ENCODE results near the gene MAML3. TPM values are rescaled to one million over a fixed set of nuclear protein-coding genes. Genes with fewer than 3 reads are reported as not detected.

MAML3 gene
- total RNA-seq, 2 donors from 2014 or later, result 2.6 to 5.8 TPM

DNA sequence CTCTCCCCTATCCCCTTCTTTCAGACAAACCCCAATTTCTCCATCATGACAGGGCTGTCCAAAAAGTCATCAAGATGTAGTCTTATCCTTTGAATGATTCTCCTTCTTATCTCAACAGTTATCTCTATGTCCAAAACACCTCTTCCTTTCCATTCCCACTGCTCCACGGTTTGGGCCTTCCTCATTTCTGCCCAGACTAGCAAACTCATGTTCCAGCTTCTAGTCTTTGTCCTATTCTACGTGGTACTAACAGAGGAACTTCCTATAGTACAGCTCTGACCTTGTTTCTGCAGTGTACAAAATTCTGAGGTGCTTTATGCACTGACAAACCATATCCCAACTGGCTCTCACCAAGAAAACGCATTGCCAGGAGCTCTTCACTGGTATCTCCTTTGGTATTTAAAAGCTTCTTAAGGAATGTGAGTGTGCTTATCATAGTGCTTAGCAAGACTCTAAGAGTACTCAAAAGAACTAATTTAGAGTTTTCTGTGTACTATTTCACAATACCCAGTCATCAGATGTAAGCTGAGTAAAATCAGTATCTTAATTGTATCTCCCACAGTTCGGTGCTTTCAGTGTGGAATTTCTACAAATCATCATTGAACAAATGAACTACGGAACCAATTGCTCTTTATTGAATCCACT is 65.5 kb downstream of the MAML3 start:
- H3K4me3 ChIP-seq, result no peak overlapping the region
- H3K4me1 ChIP-seq, result peaks cover 0 to 14% of the 10 kb centered on the region in 2 donors
- no peaks in the 10 kb centered on the region for H3K36me3 ChIP-seq
- TF ChIP-seq, protein P1, sequence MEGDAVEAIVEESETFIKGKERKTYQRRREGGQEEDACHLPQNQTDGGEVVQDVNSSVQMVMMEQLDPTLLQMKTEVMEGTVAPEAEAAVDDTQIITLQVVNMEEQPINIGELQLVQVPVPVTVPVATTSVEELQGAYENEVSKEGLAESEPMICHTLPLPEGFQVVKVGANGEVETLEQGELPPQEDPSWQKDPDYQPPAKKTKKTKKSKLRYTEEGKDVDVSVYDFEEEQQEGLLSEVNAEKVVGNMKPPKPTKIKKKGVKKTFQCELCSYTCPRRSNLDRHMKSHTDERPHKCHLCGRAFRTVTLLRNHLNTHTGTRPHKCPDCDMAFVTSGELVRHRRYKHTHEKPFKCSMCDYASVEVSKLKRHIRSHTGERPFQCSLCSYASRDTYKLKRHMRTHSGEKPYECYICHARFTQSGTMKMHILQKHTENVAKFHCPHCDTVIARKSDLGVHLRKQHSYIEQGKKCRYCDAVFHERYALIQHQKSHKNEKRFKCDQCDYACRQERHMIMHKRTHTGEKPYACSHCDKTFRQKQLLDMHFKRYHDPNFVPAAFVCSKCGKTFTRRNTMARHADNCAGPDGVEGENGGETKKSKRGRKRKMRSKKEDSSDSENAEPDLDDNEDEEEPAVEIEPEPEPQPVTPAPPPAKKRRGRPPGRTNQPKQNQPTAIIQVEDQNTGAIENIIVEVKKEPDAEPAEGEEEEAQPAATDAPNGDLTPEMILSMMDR (IDR thresholded peaks at IDR 0.05), result no peak
- no peaks in the 10 kb centered on the region for H3K9me3 ChIP-seq
- no peaks in the 10 kb centered on the region for H3K27me3 ChIP-seq
- no peak overlapping the region for H3K27ac ChIP-seq
- DNase-seq (ENCODE audit: low spot score), result no peak

DNA sequence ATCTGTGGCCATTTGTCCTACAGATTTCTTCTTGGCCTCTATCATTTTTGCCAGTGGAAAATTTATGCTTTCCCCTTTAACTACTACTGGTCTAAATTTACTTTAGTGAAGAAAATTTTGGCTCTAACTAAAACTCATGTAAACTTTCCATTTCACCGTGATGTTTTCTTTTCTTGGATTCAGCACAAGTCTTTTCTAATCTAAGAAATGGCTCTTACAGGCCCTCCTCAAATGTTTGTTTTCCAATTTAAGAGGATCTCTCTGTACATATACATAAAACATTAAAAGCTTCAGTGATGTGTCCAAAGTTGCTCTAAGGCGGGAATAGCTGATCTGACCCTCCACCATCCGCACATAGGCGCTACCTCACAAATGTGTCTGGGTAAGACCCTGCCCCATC is 68.1 kb downstream of the MAML3 start:
- no peaks in the 10 kb centered on the region for H3K9me3 ChIP-seq
- no peaks in the 10 kb centered on the region for H3K4me1 ChIP-seq
- no peak overlapping the region for H3K27ac ChIP-seq
- H3K27me3 ChIP-seq, result no peaks in the 10 kb centered on the region
- no peak overlapping the region for H3K4me3 ChIP-seq
- no peaks in the 10 kb centered on the region for H3K36me3 ChIP-seq
- DNase-seq (ENCODE audit: low spot score), result no peak
- TF ChIP-seq, protein P1 (IDR thresholded peaks at IDR 0.05), result no peak

DNA sequence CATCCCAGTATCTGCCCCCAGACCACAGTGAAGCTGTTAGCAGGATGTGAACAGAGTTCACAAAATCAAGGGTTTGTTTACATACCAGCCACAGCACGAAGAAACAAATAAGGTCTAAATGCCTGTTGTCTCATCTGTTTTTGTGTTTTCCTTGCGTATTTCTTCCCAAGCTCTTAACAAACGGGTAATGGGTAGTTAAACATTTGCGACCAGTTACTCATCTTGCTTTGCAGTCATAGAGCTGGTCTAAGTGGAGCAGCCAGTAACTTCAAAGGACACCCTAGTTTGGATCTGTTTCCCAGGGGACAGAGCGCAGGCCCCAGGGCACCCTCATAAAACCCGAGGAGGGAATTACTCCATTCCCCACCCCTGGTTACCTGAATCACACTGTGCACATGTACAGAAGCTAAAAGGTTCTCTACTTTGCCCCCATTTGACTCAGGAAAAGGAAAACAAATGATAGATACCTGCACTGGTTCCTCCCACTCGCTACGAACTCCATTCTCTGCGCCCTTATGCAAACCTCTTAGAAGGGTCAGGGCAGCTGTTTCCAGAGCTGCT is 68.8 kb downstream of the MAML3 start:
- Histone ChIP-seq H3K36me3 (no peaks in the 10 kb centered on the region), H3K4me3 (no peak overlapping the region), H3K27ac (no peak overlapping the region), H3K9me3 (no peaks in the 10 kb centered on the region), H3K27me3 (no peaks in the 10 kb centered on the region), H3K4me1 (no peaks in the 10 kb centered on the region)
- no peak for DNase-seq (ENCODE audit: low spot score)
- TF ChIP-seq, protein P1 (IDR thresholded peaks at IDR 0.05), result no peak

DNA sequence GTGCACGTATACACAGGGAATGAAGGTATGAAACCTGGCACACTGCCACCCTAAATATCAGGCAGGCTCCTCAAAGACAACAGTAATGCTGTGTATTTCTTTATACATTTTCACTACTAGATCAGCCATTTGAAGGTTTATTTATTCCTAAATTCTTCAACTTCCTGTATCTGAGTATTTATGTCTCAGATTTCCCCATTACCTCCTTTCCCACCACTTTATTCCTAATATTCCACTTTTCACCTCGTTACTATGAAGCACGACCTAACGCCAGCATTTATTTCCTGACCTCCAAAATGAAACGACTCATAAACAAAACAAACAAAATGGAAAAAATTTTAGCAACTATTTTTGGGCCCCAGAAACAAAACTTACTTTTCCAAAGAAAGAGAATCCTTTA is 69.6 kb downstream of the MAML3 start:
- Histone ChIP-seq H3K36me3 (no peaks in the 10 kb centered on the region), H3K27ac (no peak overlapping the region), H3K27me3 (no peaks in the 10 kb centered on the region), H3K4me3 (no peak overlapping the region), H3K4me1 (no peaks in the 10 kb centered on the region), H3K9me3 (no peaks in the 10 kb centered on the region)
- DNase-seq (ENCODE audit: low spot score), result no peak
- TF ChIP-seq, protein P1 (IDR thresholded peaks at IDR 0.05), result no peak

DNA sequence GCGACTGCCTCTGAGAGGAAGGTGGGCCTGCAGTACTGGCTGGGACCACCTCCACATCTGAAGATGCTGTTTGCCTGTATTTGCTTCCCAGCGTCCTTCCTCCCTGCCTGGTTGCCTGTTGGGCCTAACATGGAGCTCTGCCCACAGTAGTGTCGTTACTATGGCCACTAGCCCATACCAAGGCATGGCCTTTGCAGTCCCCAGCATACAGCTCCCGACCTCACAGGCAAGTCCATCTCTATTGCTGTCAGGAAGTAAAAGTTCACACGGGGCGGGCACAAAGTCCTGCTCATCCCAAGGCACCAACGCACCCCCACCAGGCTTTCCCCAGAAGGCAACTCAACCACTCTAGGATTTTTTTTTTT is 71.6 kb downstream of the MAML3 start:
- no peaks in the 10 kb centered on the region for H3K9me3 ChIP-seq
- no peaks in the 10 kb centered on the region for H3K27me3 ChIP-seq
- H3K4me3 ChIP-seq, result no peak overlapping the region
- no peak for DNase-seq (ENCODE audit: low spot score)
- H3K4me1 ChIP-seq, result peaks cover 0 to 6% of the 10 kb centered on the region in 2 donors
- no peak overlapping the region for H3K27ac ChIP-seq
- H3K36me3 ChIP-seq, result no peaks in the 10 kb centered on the region
- TF ChIP-seq, protein P1 (IDR thresholded peaks at IDR 0.05), result no peak
